ENCODE results near the gene RTKN2. TPM values are rescaled to one million over a fixed set of nuclear protein-coding genes. Genes with fewer than 3 reads are reported as not detected.

RTKN2 gene
- total and polyA plus RNA-seq, 9 of the 15 experiments (the other 6 are each of a cell fraction or from before 2014, with no cell fraction given), result 0.03 to 0.11 (median 0.05) TPM; not detected in 2

DNA sequence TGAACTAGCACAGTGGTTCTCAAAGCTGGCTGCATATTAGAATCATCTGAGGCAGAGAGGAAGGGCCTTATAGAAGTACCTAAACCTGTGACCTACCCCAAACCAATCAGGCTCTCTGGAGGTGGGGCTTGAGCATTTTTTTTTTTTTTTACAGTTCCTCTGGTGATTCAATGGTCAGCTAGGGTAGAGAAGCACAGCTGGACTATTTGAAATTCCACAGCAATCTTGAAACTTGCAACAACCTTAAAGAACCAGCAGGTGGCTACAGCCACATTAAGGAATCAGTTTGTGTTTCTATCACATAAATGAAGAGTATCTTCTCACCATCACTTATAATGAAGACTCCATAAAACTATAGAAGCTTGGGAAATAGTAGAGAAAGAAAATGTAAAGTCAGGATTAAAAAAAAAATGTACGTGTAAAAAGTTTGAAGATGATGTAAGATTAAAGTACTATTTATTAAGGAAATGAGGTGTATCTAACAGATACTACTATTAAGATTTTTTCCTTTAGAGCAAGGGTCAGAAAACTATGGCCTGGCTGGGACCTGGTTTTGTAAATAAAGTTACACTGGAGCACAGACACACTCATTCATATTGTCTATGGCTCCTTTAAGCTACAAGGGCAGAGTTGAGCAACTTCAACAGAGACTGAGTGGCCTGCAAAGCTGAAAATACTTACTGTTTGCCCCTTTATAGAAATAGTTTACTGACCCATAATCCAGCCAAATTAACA lies 3.8 kb downstream of the RTKN2 start:
- Histone ChIP-seq H3K4me3 (no peak overlapping the region), H3K4me1 (replicated peaks in 1 of 2; ENCODE audit: control insufficient read depth in 2 of 2, insufficient read depth in 2 of 2, low read length in 2 of 2) (peaks cover 0 to 10% of the 10 kb centered on the region in 2 experiments; a peak in 3 of 5 replicates), H3K27me3 (ENCODE audit: control insufficient read depth in 2 of 2, insufficient read depth in 2 of 2, low read length in 2 of 2) (peaks cover 4 to 13% of the 10 kb centered on the region in 2 experiments), H2AFZ (ENCODE audit: low read depth, low read length) (no peak overlapping the region), H3K9me3 (replicated peaks; ENCODE audit: control insufficient read depth, insufficient read depth, low read depth, low read length) (no peaks in the 10 kb centered on the region), H3K36me3 (ENCODE audit: control insufficient read depth, insufficient read depth, low read length) (no peaks in the 10 kb centered on the region), H3K4me2 (ENCODE audit: insufficient read depth, low read length) (no peak overlapping the region), H4K20me1 (replicated peaks; ENCODE audit: control insufficient read depth, insufficient read depth, low read length) (no peaks in the 10 kb centered on the region), H3K79me2 (ENCODE audit: control insufficient read depth, insufficient read depth, low read length) (no peaks in the 10 kb centered on the region), H3K9me1 (ENCODE audit: control insufficient read depth, insufficient read depth, low read length) (no peaks in the 10 kb centered on the region), H3K27ac (ENCODE audit: extremely low read depth, low read depth, low read length) (no peak overlapping the region), H3K9ac (ENCODE audit: insufficient read depth in 1 of 2, low read depth in 2 of 2, low read length in 2 of 2) (no peak overlapping the region)
- CTCF ChIA-PET (ENCODE audit: low intra/inter-chr PET ratio), result no interaction called here
- ATAC-seq (peak; percentile 80), FAIRE-seq (no peak), DNase-seq (ENCODE audit: extremely low read depth in 1 of 4, low spot score in 3 of 4) (peak; percentile 21 to 44 (median 30))
- in situ Hi-C loops (cut with MboI), result no loop called here
- 4% methylated on average over 1 of the region's 1 CpG for WGBS (ENCODE audit: insufficient coverage, low coverage, missing lambda C conversion rate)
- POLR2A ChIA-PET, result interaction anchor here (0.6 to 1.7 kb wide), 2 partner anchors 14 to 530 kb away, joined by 4 read pairs; no protein-coding TSS in a partner anchor
- intact Hi-C loops (cut with micrococcal nuclease), result no loop called here
- BruUV-seq (replicated peaks), result no TSS peak
- TF ChIP-seq ELF1 (tag; IDR thresholded peaks at IDR 0.05) (no peak), TEAD4 (IDR thresholded peaks at IDR 0.05; ENCODE audit: low read length) (0 out of 2 replicates have a peak, but pooled peaks have one; percentile 28), TEAD4 (CRISPR knock-in tag; IDR thresholded peaks at IDR 0.05; ENCODE audit: borderline replicate concordance) (no peak), TAF7 (tag; IDR thresholded peaks at IDR 0.05) (no peak), ZNF212 (CRISPR knock-in tag; IDR thresholded peaks at IDR 0.05) (no peak), POU5F1 (IDR thresholded peaks at IDR 0.05; ENCODE audit: borderline replicate concordance, low read depth, low read length, partially characterized antibody) (no peak), SIN3A (IDR thresholded peaks at IDR 0.05; ENCODE audit: borderline replicate concordance in 2 of 2, control insufficient read depth in 1 of 2, low read depth in 2 of 2, low read length in 2 of 2) (no peak), ZNF124 (CRISPR knock-in tag; IDR thresholded peaks at IDR 0.05) (no peak), GABPA (tag; conservative IDR thresholded peaks at IDR 0.05; ENCODE audit: low read depth) (no peak), HIVEP1 (CRISPR knock-in tag; IDR thresholded peaks at IDR 0.05) (no peak)
- TF ChIP-seq, protein P1, sequence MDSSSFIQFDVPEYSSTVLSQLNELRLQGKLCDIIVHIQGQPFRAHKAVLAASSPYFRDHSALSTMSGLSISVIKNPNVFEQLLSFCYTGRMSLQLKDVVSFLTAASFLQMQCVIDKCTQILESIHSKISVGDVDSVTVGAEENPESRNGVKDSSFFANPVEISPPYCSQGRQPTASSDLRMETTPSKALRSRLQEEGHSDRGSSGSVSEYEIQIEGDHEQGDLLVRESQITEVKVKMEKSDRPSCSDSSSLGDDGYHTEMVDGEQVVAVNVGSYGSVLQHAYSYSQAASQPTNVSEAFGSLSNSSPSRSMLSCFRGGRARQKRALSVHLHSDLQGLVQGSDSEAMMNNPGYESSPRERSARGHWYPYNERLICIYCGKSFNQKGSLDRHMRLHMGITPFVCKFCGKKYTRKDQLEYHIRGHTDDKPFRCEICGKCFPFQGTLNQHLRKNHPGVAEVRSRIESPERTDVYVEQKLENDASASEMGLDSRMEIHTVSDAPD (CRISPR knock-in tag; IDR thresholded peaks at IDR 0.05), result no peak
- TF ChIP-seq, protein P2, sequence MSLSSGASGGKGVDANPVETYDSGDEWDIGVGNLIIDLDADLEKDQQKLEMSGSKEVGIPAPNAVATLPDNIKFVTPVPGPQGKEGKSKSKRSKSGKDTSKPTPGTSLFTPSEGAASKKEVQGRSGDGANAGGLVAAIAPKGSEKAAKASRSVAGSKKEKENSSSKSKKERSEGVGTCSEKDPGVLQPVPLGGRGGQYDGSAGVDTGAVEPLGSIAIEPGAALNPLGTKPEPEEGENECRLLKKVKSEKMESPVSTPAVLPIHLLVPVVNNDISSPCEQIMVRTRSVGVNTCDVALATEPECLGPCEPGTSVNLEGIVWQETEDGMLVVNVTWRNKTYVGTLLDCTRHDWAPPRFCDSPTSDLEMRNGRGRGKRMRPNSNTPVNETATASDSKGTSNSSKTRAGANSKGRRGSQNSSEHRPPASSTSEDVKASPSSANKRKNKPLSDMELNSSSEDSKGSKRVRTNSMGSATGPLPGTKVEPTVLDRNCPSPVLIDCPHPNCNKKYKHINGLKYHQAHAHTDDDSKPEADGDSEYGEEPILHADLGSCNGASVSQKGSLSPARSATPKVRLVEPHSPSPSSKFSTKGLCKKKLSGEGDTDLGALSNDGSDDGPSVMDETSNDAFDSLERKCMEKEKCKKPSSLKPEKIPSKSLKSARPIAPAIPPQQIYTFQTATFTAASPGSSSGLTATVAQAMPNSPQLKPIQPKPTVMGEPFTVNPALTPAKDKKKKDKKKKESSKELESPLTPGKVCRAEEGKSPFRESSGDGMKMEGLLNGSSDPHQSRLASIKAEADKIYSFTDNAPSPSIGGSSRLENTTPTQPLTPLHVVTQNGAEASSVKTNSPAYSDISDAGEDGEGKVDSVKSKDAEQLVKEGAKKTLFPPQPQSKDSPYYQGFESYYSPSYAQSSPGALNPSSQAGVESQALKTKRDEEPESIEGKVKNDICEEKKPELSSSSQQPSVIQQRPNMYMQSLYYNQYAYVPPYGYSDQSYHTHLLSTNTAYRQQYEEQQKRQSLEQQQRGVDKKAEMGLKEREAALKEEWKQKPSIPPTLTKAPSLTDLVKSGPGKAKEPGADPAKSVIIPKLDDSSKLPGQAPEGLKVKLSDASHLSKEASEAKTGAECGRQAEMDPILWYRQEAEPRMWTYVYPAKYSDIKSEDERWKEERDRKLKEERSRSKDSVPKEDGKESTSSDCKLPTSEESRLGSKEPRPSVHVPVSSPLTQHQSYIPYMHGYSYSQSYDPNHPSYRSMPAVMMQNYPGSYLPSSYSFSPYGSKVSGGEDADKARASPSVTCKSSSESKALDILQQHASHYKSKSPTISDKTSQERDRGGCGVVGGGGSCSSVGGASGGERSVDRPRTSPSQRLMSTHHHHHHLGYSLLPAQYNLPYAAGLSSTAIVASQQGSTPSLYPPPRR (CRISPR knock-in tag; IDR thresholded peaks at IDR 0.05; ENCODE audit: borderline replicate concordance), result no peak
- TF ChIP-seq, protein P3, sequence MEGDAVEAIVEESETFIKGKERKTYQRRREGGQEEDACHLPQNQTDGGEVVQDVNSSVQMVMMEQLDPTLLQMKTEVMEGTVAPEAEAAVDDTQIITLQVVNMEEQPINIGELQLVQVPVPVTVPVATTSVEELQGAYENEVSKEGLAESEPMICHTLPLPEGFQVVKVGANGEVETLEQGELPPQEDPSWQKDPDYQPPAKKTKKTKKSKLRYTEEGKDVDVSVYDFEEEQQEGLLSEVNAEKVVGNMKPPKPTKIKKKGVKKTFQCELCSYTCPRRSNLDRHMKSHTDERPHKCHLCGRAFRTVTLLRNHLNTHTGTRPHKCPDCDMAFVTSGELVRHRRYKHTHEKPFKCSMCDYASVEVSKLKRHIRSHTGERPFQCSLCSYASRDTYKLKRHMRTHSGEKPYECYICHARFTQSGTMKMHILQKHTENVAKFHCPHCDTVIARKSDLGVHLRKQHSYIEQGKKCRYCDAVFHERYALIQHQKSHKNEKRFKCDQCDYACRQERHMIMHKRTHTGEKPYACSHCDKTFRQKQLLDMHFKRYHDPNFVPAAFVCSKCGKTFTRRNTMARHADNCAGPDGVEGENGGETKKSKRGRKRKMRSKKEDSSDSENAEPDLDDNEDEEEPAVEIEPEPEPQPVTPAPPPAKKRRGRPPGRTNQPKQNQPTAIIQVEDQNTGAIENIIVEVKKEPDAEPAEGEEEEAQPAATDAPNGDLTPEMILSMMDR (IDR thresholded peaks at IDR 0.05 in 2 of 3, conservative IDR thresholded peaks at IDR 0.05 in 1 of 3; ENCODE audit: insufficient read depth in 2 of 3, low read depth in 1 of 3, low read length in 3 of 3), result peak; percentile 42 to 52 (median 47); a peak in 5 of 6 replicates

Measured in K562 (cell line).